IMR-90 (cell line): Measurements from ENCODE around the gene ACIN1. TPM values are rescaled to one million over a fixed set of nuclear protein-coding genes. Genes with fewer than 3 reads are reported as not detected.
A peak's percentile ranks its signal among the peaks of the same experiment; 100 is the strongest.

Experiments
- ATAC-seq: fragments of 200-7000 bp; cut with Tn5 transposase; 2 replicates; pipeline ENCODE4 v1.9.1; 2020; ENCODE audit warnings: low read depth, mild to moderate bottlenecking, moderate library complexity
- BruUV-seq: library from RNA; stranded (reverse); fragments of 400-500 nt; replicated peaks from 2 replicates; lab custom pipeline; 2021; lab: Mats Ljungman, UMichigan
- CTCF ChIA-PET: fragments of 300-600 bp; formaldehyde crosslinking; extraction: SDS; loops from one replicate; lab custom pipeline; 2021; ENCODE audit warnings: antibody characterized with exemption; lab: Yijun Ruan, JAX
- POLR2A ChIA-PET: fragments of 300-600 bp; sonication (Branson Sonifier 250); formaldehyde crosslinking; loops from one replicate; lab custom pipeline; 2022; ENCODE audit warnings: antibody characterized with exemption; ENCODE audit not compliant: unreplicated experiment; lab: Charles Lee
- DNase-seq: peaks from one replicate; pipeline ENCODE4 v3.0.0; 2013
- H2AFZ ChIP-seq: replicated peaks from 2 replicates; pipeline ENCODE3; 2013; ENCODE audit warnings: low read length, mild to moderate bottlenecking; ENCODE audit not compliant: poor library complexity
- H2AK5ac ChIP-seq: 2 replicates; pipeline ENCODE4 v1.6.1; 2013; ENCODE audit warnings: low read depth, low read length, inconsistent platforms
- H2AK9ac ChIP-seq: replicated peaks from 2 replicates; pipeline ENCODE3; 2013; ENCODE audit warnings: mild to moderate bottlenecking, low read depth, low read length, moderate library complexity; ENCODE audit not compliant: poor library complexity
- H2BK120ac ChIP-seq: 2 replicates; pipeline ENCODE4 v1.6.1; 2013; ENCODE audit warnings: low read depth, low read length, inconsistent platforms
- H2BK15ac ChIP-seq: 3 replicates; pipeline ENCODE4 v1.6.1; 2013; ENCODE audit warnings: low read depth, low read length, inconsistent platforms
- H2BK20ac ChIP-seq: 2 replicates; pipeline ENCODE4 v1.6.1; 2013; ENCODE audit warnings: low read depth, mild to moderate bottlenecking, inconsistent platforms, low read length, moderate library complexity
- H2BK5ac ChIP-seq: 2 replicates; pipeline ENCODE4 v1.6.1; 2013; ENCODE audit warnings: mild to moderate bottlenecking, low read depth, low read length, inconsistent platforms; ENCODE audit not compliant: poor library complexity, severe bottlenecking
- H3K14ac ChIP-seq: replicated peaks from 2 replicates; pipeline ENCODE4 v1.6.1; 2013; ENCODE audit warnings: low read depth, low read length, inconsistent platforms
- H3K18ac ChIP-seq: 2 replicates; pipeline ENCODE4 v1.6.1; 2013; ENCODE audit warnings: low read depth, low read length, control low read depth
- H3K23ac ChIP-seq: 2 replicates; pipeline ENCODE4 v1.6.1; 2013; ENCODE audit warnings: low read depth, low read length, inconsistent platforms
- H3K27ac ChIP-seq: 2 replicates; pipeline ENCODE4 v1.5.1; 2013; ENCODE audit warnings: mild to moderate bottlenecking, control low read depth, low read length; ENCODE audit not compliant: insufficient read depth
- H3K27me3 ChIP-seq: 2 replicates; pipeline ENCODE4 v1.6.1; 2013; ENCODE audit warnings: low read length; ENCODE audit not compliant: control insufficient read depth, insufficient read depth
- H3K36me3 ChIP-seq: 2 replicates; pipeline ENCODE4 v1.6.1; 2013; ENCODE audit warnings: low read length, mixed read lengths; ENCODE audit not compliant: control insufficient read depth, insufficient read depth
- H3K4ac ChIP-seq: 2 replicates; pipeline ENCODE4 v1.6.1; 2013; ENCODE audit warnings: low read depth, low read length, inconsistent platforms
- H3K4me1 ChIP-seq: 2 replicates; pipeline ENCODE4 v1.6.1; 2013; ENCODE audit warnings: low read length, mixed read lengths; ENCODE audit not compliant: control insufficient read depth, insufficient read depth
- H3K4me2 ChIP-seq: 2 replicates; pipeline ENCODE4 v1.6.1; 2013; ENCODE audit warnings: low read depth, mild to moderate bottlenecking, control low read depth, low read length, moderate library complexity
- H3K4me3 ChIP-seq: 2 replicates; pipeline ENCODE4 v1.5.1; 2013; ENCODE audit warnings: low read depth, mild to moderate bottlenecking, control low read depth, low read length, moderate library complexity; ENCODE audit not compliant: insufficient read depth
- H3K56ac ChIP-seq: 2 replicates; pipeline ENCODE4 v1.6.1; 2013; ENCODE audit warnings: low read length, inconsistent platforms; ENCODE audit not compliant: insufficient read depth; ENCODE audit errors: extremely low read depth
- H3K79me1 ChIP-seq, 2 experiments: 2 replicates each; pipeline ENCODE4 v1.6.1; 2013; ENCODE audit warnings: low read length in 2 of 2, inconsistent platforms in 1 of 2, low read depth in 1 of 2
- H3K9ac ChIP-seq: 2 replicates; pipeline ENCODE4 v1.6.1; 2013; ENCODE audit warnings: low read depth, low read length, control low read depth
- H3K9me1 ChIP-seq: 2 replicates; pipeline ENCODE4 v1.6.1; 2013; ENCODE audit warnings: low read length, inconsistent platforms; ENCODE audit not compliant: insufficient read depth
- H3K9me3 ChIP-seq: 2 replicates; pipeline ENCODE4 v1.6.1; 2013; ENCODE audit warnings: low read length; ENCODE audit not compliant: control insufficient read depth, insufficient read depth
- H4K20me1 ChIP-seq: 2 replicates; pipeline ENCODE4 v1.6.1; 2013; ENCODE audit warnings: low read length, inconsistent platforms; ENCODE audit not compliant: insufficient read depth
- H4K5ac ChIP-seq: 2 replicates; pipeline ENCODE4 v1.6.1; 2013; ENCODE audit warnings: mild to moderate bottlenecking, low read depth, low read length, control low read depth
- H4K8ac ChIP-seq, 2 experiments: 2 replicates each; pipeline ENCODE4 v1.6.1; 2013; ENCODE audit warnings: low read depth in 2 of 2, low read length in 2 of 2, control low read depth in 1 of 2, inconsistent platforms in 1 of 2
- H4K91ac ChIP-seq: 2 replicates; pipeline ENCODE4 v1.6.1; 2013; ENCODE audit warnings: low read depth, low read length, inconsistent platforms; ENCODE audit not compliant: insufficient read depth
- BHLHE40 ChIP-seq: fragments of 150-350 bp; IDR thresholded peaks from 2 replicates; pipeline ENCODE4 v1.6.1; 2016; ENCODE audit warnings: mild to moderate bottlenecking, low read depth, low read length
- CEBPB ChIP-seq: IDR thresholded peaks from 2 replicates; pipeline ENCODE4 v1.6.1; 2012; ENCODE audit warnings: low read depth, low read length, improper control_type of control experiment
- CHD1 ChIP-seq: IDR thresholded peaks from 2 replicates; pipeline ENCODE4 v1.6.1; 2012; ENCODE audit warnings: low read depth, low read length, improper control_type of control experiment
- ELK1 ChIP-seq: fragments of 150-350 bp; IDR thresholded peaks from 2 replicates; pipeline ENCODE4 v1.6.1; 2016; ENCODE audit warnings: low read depth, mild to moderate bottlenecking, low read length, moderate library complexity, borderline replicate concordance
- FOS ChIP-seq: fragments of 150-350 bp; IDR thresholded peaks from 2 replicates; pipeline ENCODE4 v1.6.1; 2016; ENCODE audit warnings: low read depth, low read length
- MAFK ChIP-seq: IDR thresholded peaks from 2 replicates; pipeline ENCODE4 v1.6.1; 2012; ENCODE audit warnings: low read depth, low read length, improper control_type of control experiment
- MAZ ChIP-seq: IDR thresholded peaks from 2 replicates; pipeline ENCODE4 v1.6.1; 2012; ENCODE audit warnings: low read depth, mild to moderate bottlenecking, low read length, improper control_type of control experiment, moderate library complexity, borderline replicate concordance
- MXI1 ChIP-seq: IDR thresholded peaks from 2 replicates; pipeline ENCODE4 v1.6.1; 2012; ENCODE audit warnings: low read depth, mild to moderate bottlenecking, low read length, moderate library complexity, borderline replicate concordance
- NFE2L2 ChIP-seq: fragments of 150-350 bp; IDR thresholded peaks from 2 replicates; pipeline ENCODE4 v1.6.1; 2016; ENCODE audit warnings: low read depth, mild to moderate bottlenecking, low read length
- POLR2A ChIP-seq: IDR thresholded peaks from 2 replicates; pipeline ENCODE4 v1.6.1; 2012; ENCODE audit warnings: mild to moderate bottlenecking, low read depth, low read length
- RAD21 ChIP-seq: IDR thresholded peaks from 2 replicates; pipeline ENCODE4 v1.6.1; 2012; ENCODE audit warnings: low read length, improper control_type of control experiment
- RCOR1 ChIP-seq: IDR thresholded peaks from 2 replicates; pipeline ENCODE4 v1.6.1; 2012; ENCODE audit warnings: mild to moderate bottlenecking, low read length, improper control_type of control experiment; ENCODE audit not compliant: insufficient replicate concordance
- RFX5 ChIP-seq: IDR thresholded peaks from 2 replicates; pipeline ENCODE4 v1.8.0; 2012; ENCODE audit warnings: low read depth, mild to moderate bottlenecking, low read length, moderate library complexity
- SMC3 ChIP-seq: fragments of 150-350 bp; IDR thresholded peaks from 2 replicates; pipeline ENCODE4 v1.6.1; 2016; ENCODE audit warnings: low read depth, mild to moderate bottlenecking, antibody characterized with exemption, low read length, moderate library complexity
- WGBS, 2 experiments: methylation state at CpG; one replicate each; pipeline versions ENCODE4 v1.1.5 to v1.1.7; 2013; ENCODE audit warnings: missing lambda C conversion rate in 2 of 2; ENCODE audit not compliant: insufficient read length in 1 of 2; ENCODE audit errors: extremely low coverage in 2 of 2; 5-methylcytosine and 5-hydroxymethylcytosine counted together
- dilution Hi-C: fragments of 300-500 bp; cut with HindIII; formaldehyde crosslinking; loops from one replicate; pipeline ENCODE4 v1.14.3; 2018; ENCODE audit warnings: low sequenced_read_pairs; ENCODE audit not compliant: unreplicated experiment
- in situ Hi-C: fragments of 300-500 bp; cut with MboI; formaldehyde crosslinking; loops from 3 replicates; pipeline ENCODE4 v1.14.3; 2019; ENCODE audit warnings: low sequenced_read_pairs, inconsistent platforms, mixed read lengths
- intact Hi-C: fragments of 100-400 bp; cut with micrococcal nuclease; formaldehyde crosslinking; loops from 2 replicates; pipeline ENCODE4 v1.10.0; 2022
- polyA plus RNA-seq, 3 experiments: library from polyadenylated mRNA; depleted of rRNA; stranded (reverse); fragments of >200 nt; gene quantifications; 2 replicates each; pipeline ENCODE4 v1.2.3, GENCODE V29; 2012; ENCODE audit warnings: low replicate concordance in 1 of 3
- total RNA-seq: library from RNA; depleted of rRNA; stranded (reverse); fragments of >200 nt; gene quantifications from 2 replicates; pipeline ENCODE4 v1.2.3, GENCODE V29; 2012
- TF ChIP-seq, protein P1 (sequence below): conservative IDR thresholded peaks from 2 replicates; pipeline ENCODE4 v1.5.1; 2012; ENCODE audit warnings: mild to moderate bottlenecking, low read depth, low read length, improper control_type of control experiment
- TF ChIP-seq, protein P2 (sequence below): fragments of 150-350 bp; IDR thresholded peaks from 2 replicates; pipeline ENCODE4 v1.6.1; 2017; ENCODE audit warnings: mild to moderate bottlenecking, antibody characterized with exemption, low read length, low read depth

The ACIN1 gene
- total and polyA plus RNA-seq, 2 of the 4 experiments (the other 2 are of a cell fraction), result 73.8 to 185 TPM

DNA sequence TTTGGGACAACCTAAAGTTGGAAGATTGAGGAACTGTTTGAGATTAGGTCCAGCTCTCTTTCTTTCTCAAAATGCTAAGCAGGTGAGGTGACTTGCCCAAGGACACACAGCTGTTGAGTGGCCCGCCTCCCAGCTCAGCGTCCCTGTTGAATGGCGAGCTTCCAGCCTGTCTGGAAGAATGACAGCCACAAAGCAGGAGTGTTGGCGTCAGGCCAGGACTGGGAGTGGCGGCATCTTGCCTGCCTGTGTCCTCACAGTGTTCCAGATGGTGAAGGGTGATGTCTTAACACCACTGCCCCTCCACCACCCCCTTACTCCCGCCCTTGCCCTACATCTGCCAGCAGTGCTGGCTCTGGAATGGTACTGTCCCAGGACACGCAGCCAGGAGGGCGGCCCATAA is 28.5 kb upstream of the ACIN1 start:
- Histone ChIP-seq H4K91ac (no peak overlapping the region), H2BK15ac (no peak overlapping the region), H3K79me1 (no peaks in the 10 kb centered on the region), H3K14ac (no peak overlapping the region), H3K9ac (no peak overlapping the region), H3K9me3 (no peaks in the 10 kb centered on the region), H2BK20ac (no peak overlapping the region), H4K5ac (no peak overlapping the region), H4K8ac (no peak overlapping the region), H2AK5ac (no peak overlapping the region), H3K4me3 (no peak overlapping the region), H3K27me3 (peaks cover 6% of the 10 kb centered on the region; the same call in 1 of the 2 replicates), H2BK5ac (no peak overlapping the region), H2AK9ac (no peak overlapping the region), H3K23ac (no peak overlapping the region), H3K36me3 (no peaks in the 10 kb centered on the region), H2AFZ (peak overlapping the region; percentile 24), H4K20me1 (no peaks in the 10 kb centered on the region), H3K4me1 (0 out of 2 replicates have a peak, but pooled peaks cover 3% of the 10 kb centered on the region), H3K18ac (no peak overlapping the region), H3K9me1 (no peaks in the 10 kb centered on the region), H3K56ac (no peak overlapping the region), H2BK120ac (no peak overlapping the region), H3K4ac (no peak overlapping the region), H3K4me2 (no peak overlapping the region), H3K27ac (no peak overlapping the region)
- CTCF ChIA-PET, result interaction anchor here (1.0 kb wide), 1 partner anchor 64 kb away, joined by 7 read pairs; no protein-coding TSS in a partner anchor
- no peak for DNase-seq
- intact Hi-C loops (no loop called here), in situ Hi-C loops (no loop called here), dilution Hi-C loops (no loop called here)
- BruUV-seq, result no TSS peak
- POLR2A ChIA-PET, result interaction anchor here (0.7 to 1.0 kb wide), 2 partner anchors 54 to 67 kb away, joined by 3 to 8 read pairs; no protein-coding TSS in a partner anchor
- no CpG with 5 or more reads among the region's 8 CpGs for WGBS, 2 experiments
- TF ChIP-seq SMC3 (no peak), CEBPB (no peak), BHLHE40 (no peak), FOS (no peak), MAZ (no peak), MXI1 (no peak), RCOR1 (no peak), RFX5 (no peak), ELK1 (no peak), MAFK (no peak), CHD1 (no peak), NFE2L2 (no peak), RAD21 (no peak), POLR2A (no peak)
- TF ChIP-seq, protein P1, sequence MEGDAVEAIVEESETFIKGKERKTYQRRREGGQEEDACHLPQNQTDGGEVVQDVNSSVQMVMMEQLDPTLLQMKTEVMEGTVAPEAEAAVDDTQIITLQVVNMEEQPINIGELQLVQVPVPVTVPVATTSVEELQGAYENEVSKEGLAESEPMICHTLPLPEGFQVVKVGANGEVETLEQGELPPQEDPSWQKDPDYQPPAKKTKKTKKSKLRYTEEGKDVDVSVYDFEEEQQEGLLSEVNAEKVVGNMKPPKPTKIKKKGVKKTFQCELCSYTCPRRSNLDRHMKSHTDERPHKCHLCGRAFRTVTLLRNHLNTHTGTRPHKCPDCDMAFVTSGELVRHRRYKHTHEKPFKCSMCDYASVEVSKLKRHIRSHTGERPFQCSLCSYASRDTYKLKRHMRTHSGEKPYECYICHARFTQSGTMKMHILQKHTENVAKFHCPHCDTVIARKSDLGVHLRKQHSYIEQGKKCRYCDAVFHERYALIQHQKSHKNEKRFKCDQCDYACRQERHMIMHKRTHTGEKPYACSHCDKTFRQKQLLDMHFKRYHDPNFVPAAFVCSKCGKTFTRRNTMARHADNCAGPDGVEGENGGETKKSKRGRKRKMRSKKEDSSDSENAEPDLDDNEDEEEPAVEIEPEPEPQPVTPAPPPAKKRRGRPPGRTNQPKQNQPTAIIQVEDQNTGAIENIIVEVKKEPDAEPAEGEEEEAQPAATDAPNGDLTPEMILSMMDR, result no peak
- TF ChIP-seq, protein P2, sequence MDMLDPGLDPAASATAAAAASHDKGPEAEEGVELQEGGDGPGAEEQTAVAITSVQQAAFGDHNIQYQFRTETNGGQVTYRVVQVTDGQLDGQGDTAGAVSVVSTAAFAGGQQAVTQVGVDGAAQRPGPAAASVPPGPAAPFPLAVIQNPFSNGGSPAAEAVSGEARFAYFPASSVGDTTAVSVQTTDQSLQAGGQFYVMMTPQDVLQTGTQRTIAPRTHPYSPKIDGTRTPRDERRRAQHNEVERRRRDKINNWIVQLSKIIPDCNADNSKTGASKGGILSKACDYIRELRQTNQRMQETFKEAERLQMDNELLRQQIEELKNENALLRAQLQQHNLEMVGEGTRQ, result no peak
- ATAC-seq, result no peak
